GM23248 (cell line): ENCODE measurements around the gene HDGF. TPM values are rescaled to one million over a fixed set of nuclear protein-coding genes. Genes with fewer than 3 reads are reported as not detected.

Experiments
- DNase-seq: peaks from one replicate; pipeline ENCODE4 v3.0.0-alpha.2; 2015
- H2AFZ ChIP-seq: fragments of 200-600 bp; sonication (generic); 2 replicates; pipeline ENCODE4 v1.6.1; 2016; ENCODE audit warnings: antibody characterized with exemption
- H3F3A ChIP-seq: fragments of 200-600 bp; sonication (generic); 2 replicates; pipeline ENCODE4 v1.6.1; 2016; ENCODE audit warnings: mild to moderate bottlenecking, antibody characterized with exemption, mixed run types; ENCODE audit not compliant: insufficient read depth
- H3K27ac ChIP-seq: fragments of 200-600 bp; sonication (generic); 2 replicates; pipeline ENCODE4 v1.5.1; 2016; ENCODE audit warnings: mild to moderate bottlenecking
- H3K27me3 ChIP-seq: fragments of 200-600 bp; sonication (generic); replicated peaks from 2 replicates; pipeline ENCODE4 v1.6.1; 2016; ENCODE audit warnings: mild to moderate bottlenecking; ENCODE audit not compliant: insufficient read depth
- H3K36me3 ChIP-seq: fragments of 200-600 bp; sonication (generic); 2 replicates; pipeline ENCODE4 v1.6.1; 2016; ENCODE audit warnings: low read depth, mild to moderate bottlenecking
- H3K4me1 ChIP-seq: fragments of 200-600 bp; sonication (generic); 2 replicates; pipeline ENCODE4 v1.6.1; 2016; ENCODE audit warnings: mild to moderate bottlenecking; ENCODE audit not compliant: insufficient read depth
- H3K4me2 ChIP-seq: fragments of 200-600 bp; sonication (generic); one replicate; pipeline ENCODE4 v1.6.1; 2016; ENCODE audit warnings: mild to moderate bottlenecking; ENCODE audit not compliant: unreplicated experiment
- H3K4me3 ChIP-seq: fragments of 200-600 bp; sonication (generic); 2 replicates; pipeline ENCODE4 v1.5.1; 2016; ENCODE audit warnings: mild to moderate bottlenecking
- H3K79me2 ChIP-seq: fragments of 200-600 bp; sonication (generic); 2 replicates; pipeline ENCODE4 v1.6.1; 2016; ENCODE audit warnings: mild to moderate bottlenecking; ENCODE audit not compliant: insufficient read depth
- H3K9ac ChIP-seq: fragments of 200-600 bp; sonication (generic); 2 replicates; pipeline ENCODE4 v1.6.1; 2016; ENCODE audit warnings: mild to moderate bottlenecking
- H3K9me2 ChIP-seq: fragments of 200-600 bp; sonication (generic); 2 replicates; pipeline ENCODE4 v1.6.1; 2016; ENCODE audit warnings: mixed run types, mild to moderate bottlenecking, moderate library complexity; ENCODE audit not compliant: insufficient read depth
- H3K9me3 ChIP-seq: fragments of 200-600 bp; sonication (generic); one replicate; pipeline ENCODE4 v1.6.1; 2017; ENCODE audit warnings: low read depth
- H4K20me1 ChIP-seq: fragments of 200-600 bp; sonication (generic); 2 replicates; pipeline ENCODE4 v1.6.0; 2016; ENCODE audit not compliant: insufficient read depth
- EZH2 ChIP-seq: fragments of 200-600 bp; sonication (generic); IDR thresholded peaks from 2 replicates; pipeline ENCODE4 v1.6.1; 2018; ENCODE audit warnings: antibody characterized with exemption, mild to moderate bottlenecking; ENCODE audit not compliant: insufficient read depth, poor library complexity, severe bottlenecking
- EZH2phosphoT487 ChIP-seq: fragments of 200-600 bp; sonication (generic); IDR thresholded peaks from 2 replicates; pipeline ENCODE4 v1.6.1; 2018; ENCODE audit warnings: antibody characterized with exemption, moderate library complexity, mild to moderate bottlenecking, low read depth; ENCODE audit not compliant: insufficient read depth
- WGBS, 2 experiments: methylation state at CpG; one replicate each; pipeline ENCODE4 v1.1.6; 2015 to 2017; ENCODE audit warnings: low lambda C conversion rate in 2 of 2, low coverage in 1 of 2; ENCODE audit errors: missing lambda C conversion rate in 2 of 2; 5-methylcytosine and 5-hydroxymethylcytosine counted together
- in situ Hi-C: fragments of 300-500 bp; cut with MboI; formaldehyde crosslinking; loops from 2 replicates; pipeline ENCODE4 v1.15.0; 2020
- polyA plus RNA-seq: library from polyadenylated mRNA; unstranded; fragments of >200 nt; fragmentation: Nextera tagmentation; extraction: Ambion mirVana; gene quantifications from 2 replicates; pipeline ENCODE4 v1.2.1, GENCODE V29; 2016
- total RNA-seq: library from RNA; depleted of rRNA; stranded (reverse); fragments of >200 nt; shearing (Covaris generic); gene quantifications from 2 replicates; pipeline ENCODE4 v1.2.3, GENCODE V29; 2014

The HDGF gene
- total and polyA plus RNA-seq, 2 experiments from 2014 or later: 95.4 to 185 TPM

DNA sequence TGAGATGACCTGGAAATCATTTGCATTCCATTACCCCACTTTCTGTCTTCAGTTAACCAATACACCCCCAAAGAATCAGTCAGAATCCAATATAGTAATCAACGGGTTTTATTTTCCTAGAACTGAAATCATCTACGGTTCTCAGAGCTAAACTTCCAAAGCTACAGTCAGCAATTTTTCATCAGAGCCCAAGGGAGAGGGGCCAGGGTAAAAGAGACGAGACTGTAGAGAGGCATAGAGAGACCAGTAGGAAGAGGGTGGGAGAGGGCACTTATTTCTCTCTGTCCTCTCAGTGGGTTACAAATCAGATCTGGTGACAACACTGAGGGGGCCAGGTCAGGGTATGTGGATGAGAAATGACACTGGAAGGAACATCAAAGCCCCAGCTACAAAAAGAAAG, 9.5 kb downstream of the HDGF start:
- Histone ChIP-seq H3F3A (peaks cover 22% of the 10 kb centered on the region), H3K4me2 (no peak overlapping the region), H3K27me3 (no peaks in the 10 kb centered on the region), H3K36me3 (0 out of 2 replicates have a peak, but pooled peaks cover 15% of the 10 kb centered on the region), H2AFZ (no peak overlapping the region), H4K20me1 (no peaks in the 10 kb centered on the region), H3K4me3 (no peak overlapping the region), H3K9me2 (no peaks in the 10 kb centered on the region), H3K27ac (peak overlapping the region; percentile 62), H3K9ac (0 out of 2 replicates have a peak overlapping the region, but pooled peaks have one; percentile 40), H3K79me2 (peaks cover 80% of the 10 kb centered on the region), H3K9me3 (no peaks in the 10 kb centered on the region), H3K4me1 (peaks cover 27% of the 10 kb centered on the region)
- in situ Hi-C loops: no loop called here
- TF ChIP-seq EZH2phosphoT487: no peak
- TF ChIP-seq EZH2: no peak
- WGBS, 2 experiments: 82 to 85% methylated on average over 3 of the region's 3 CpGs
- DNase-seq: no peak

DNA sequence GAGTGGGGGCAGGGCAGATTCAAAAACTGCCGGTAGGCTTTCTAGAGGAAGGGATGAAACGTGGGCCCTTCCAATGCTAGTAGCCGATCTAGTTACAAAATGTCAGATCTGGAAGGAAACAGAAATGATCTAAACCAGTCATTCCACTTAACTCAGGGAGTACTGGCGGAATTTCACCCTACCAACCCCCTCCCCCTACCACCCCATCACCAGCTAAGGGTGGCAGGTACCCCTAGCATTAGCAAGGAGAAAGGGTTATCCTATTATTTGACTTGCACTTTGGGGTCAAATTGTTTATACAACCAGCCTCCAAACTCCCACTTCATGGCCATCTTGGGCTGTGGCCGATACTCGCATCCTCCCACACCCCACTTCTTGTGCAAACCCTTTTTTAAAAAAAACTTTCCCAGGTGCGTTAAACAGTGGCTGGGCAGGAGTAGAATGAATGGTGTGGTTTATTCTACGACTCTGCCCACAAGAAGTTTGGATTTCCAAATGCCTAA, 9.9 kb downstream of the HDGF start:
- peak overlapping the region; percentile 42 for H3K4me3 ChIP-seq
- H2AFZ ChIP-seq: peak overlapping the region; percentile 58; the same call in 1 of the 2 replicates
- in situ Hi-C loops: no loop called here

DNA sequence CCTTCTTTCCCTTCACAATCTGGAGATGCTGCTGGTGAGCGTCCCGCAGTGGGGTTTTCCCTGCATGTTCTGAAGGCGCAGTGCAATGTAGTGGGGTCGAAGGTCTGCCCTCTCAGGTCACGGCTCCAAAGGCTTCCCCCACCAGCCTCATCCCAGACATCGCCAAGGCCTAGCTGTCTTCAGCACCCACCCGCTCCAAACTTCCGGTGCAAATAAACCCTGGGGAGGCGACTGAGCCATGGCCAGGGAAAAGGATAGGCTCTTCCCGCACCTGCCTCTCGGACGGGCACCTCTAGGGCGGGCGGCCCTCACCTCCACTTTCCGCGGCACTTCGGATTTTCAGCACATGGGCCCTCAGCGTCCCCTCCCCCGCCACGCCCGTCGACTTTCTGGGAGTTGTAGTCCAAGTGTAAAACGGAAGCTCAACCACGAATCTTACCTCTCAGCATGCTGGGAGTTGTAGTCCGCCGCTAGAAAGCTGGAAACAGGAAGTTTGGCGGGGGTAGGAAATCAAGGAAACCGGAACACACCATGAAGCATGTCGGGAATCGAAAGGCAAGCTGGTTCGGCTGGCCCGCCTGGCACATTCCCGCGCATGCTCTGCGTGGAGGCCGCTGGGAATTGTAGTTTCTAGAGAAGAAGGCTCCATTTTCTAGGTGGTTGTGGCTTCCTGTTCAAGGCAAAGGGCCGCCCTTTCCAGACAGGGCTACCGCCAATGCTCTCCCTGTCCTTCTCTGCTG, 10.6 kb downstream of the HDGF start, which contains the start of gene MRPL24:
TSS of gene MRPL24 (minus strand) at position 348 of the 740 bp plus-strand sequence. CDS start 2,384 bp downstream, outside the sequence.
- 1 to 3% methylated on average over 38 of the region's 38 CpGs for WGBS, 2 experiments
- in situ Hi-C loops: no loop called here
- no peaks in the 10 kb centered on the region for H3K9me3 ChIP-seq

More for the DNA sequence above, 9.9 kb downstream of the HDGF start:
- Histone ChIP-seq H3K9ac (peak overlapping the region; percentile 40; the same call in 1 of the 2 replicates), H3K4me1 (peaks cover 27% of the 10 kb centered on the region), H3K9me3 (no peaks in the 10 kb centered on the region), H3K4me2 (peak overlapping the region; percentile 68), H3F3A (peaks cover 22% of the 10 kb centered on the region), H4K20me1 (no peaks in the 10 kb centered on the region), H3K36me3 (0 out of 2 replicates have a peak, but pooled peaks cover 15% of the 10 kb centered on the region), H3K27ac (peak overlapping the region; percentile 62), H3K27me3 (no peaks in the 10 kb centered on the region), H3K79me2 (peaks cover 77% of the 10 kb centered on the region), H3K9me2 (no peaks in the 10 kb centered on the region)
- 56 to 57% methylated on average over 8 of the region's 8 CpGs for WGBS, 2 experiments
- DNase-seq: no peak
- TF ChIP-seq EZH2 (no peak), EZH2phosphoT487 (no peak)

GRCh38 chr1:156740237-156740740, 11.2 kb downstream of the HDGF start:
- peaks cover 18% of the 10 kb centered on the region for H3F3A ChIP-seq
- 15 to 19% methylated on average over 7 of the region's 7 CpGs for WGBS, 2 experiments
- peaks cover 64% of the 10 kb centered on the region for H3K79me2 ChIP-seq
- no peaks in the 10 kb centered on the region for H3K9me2 ChIP-seq
- peak; percentile 36 for DNase-seq
- peak overlapping the region; percentile 84 for H3K4me2 ChIP-seq
- peak overlapping the region; percentile 86 for H3K9ac ChIP-seq
- H3K36me3 ChIP-seq: peaks cover 15% of the 10 kb centered on the region; the same call in 1 of the 2 replicates
- peak overlapping the region; percentile 91 for H3K4me3 ChIP-seq
- no peaks in the 10 kb centered on the region for H4K20me1 ChIP-seq
- in situ Hi-C loops: no loop called here
- H3K27me3 ChIP-seq: no peaks in the 10 kb centered on the region
- H3K9me3 ChIP-seq: no peaks in the 10 kb centered on the region
- H3K4me1 ChIP-seq: peaks cover 17% of the 10 kb centered on the region
- peak overlapping the region; percentile 66 for H2AFZ ChIP-seq
- TF ChIP-seq EZH2phosphoT487 (no peak), EZH2 (no peak)
- peak overlapping the region; percentile 31 for H3K27ac ChIP-seq

More for the DNA sequence above, 10.6 kb downstream of the HDGF start, which contains the start of gene MRPL24:
- TF ChIP-seq EZH2phosphoT487 (no peak), EZH2 (no peak)
- peaks cover 22% of the 10 kb centered on the region for H3F3A ChIP-seq
- H3K9ac ChIP-seq: peak within 1 kb of the TSS; percentile 86
- no peaks in the 10 kb centered on the region for H3K9me2 ChIP-seq
- H3K4me1 ChIP-seq: peaks cover 22% of the 10 kb centered on the region
- H3K27me3 ChIP-seq: no peaks in the 10 kb centered on the region
- H4K20me1 ChIP-seq: no peaks in the 10 kb centered on the region
- peak within 1 kb of the TSS; percentile 62 for H3K27ac ChIP-seq
- H3K4me2 ChIP-seq: peak within 1 kb of the TSS; percentile 84
- 0 out of 2 replicates have a peak, but pooled peaks cover 15% of the 10 kb centered on the region for H3K36me3 ChIP-seq
- peaks cover 71% of the 10 kb centered on the region for H3K79me2 ChIP-seq
- peak within 1 kb of the TSS; percentile 91 for H3K4me3 ChIP-seq
- peak; percentile 99 for DNase-seq
- H2AFZ ChIP-seq: peak within 1 kb of the TSS; percentile 66
